Colonic mucosa (tissue), 4 donors: ENCODE results near the gene CYSLTR1. TPM values are rescaled to one million over a fixed set of nuclear protein-coding genes. Genes with fewer than 3 reads are reported as not detected.

ENCODE experiments used
- DNase-seq: peaks from one replicate; pipeline ENCODE4 v3.0.0-alpha.2; 2020
- H3K27ac ChIP-seq: fragments of 200-600 bp; one replicate; pipeline ENCODE4 v1.8.0; 2021
- H3K27me3 ChIP-seq: fragments of 200-600 bp; one replicate; pipeline ENCODE4 v1.8.0; 2021
- H3K36me3 ChIP-seq: fragments of 200-600 bp; one replicate; pipeline ENCODE4 v1.8.0; 2021
- H3K4me1 ChIP-seq: fragments of 200-600 bp; one replicate; pipeline ENCODE4 v1.8.0; 2021; ENCODE audit warnings: mild to moderate bottlenecking
- H3K4me3 ChIP-seq: fragments of 200-600 bp; one replicate; pipeline ENCODE4 v1.8.0; 2021
- H3K9ac ChIP-seq, 2 donors: one replicate each; pipeline ENCODE4 v1.7.0; 2013; ENCODE audit warnings: control low read depth in 2 of 2, low read depth in 2 of 2, low read length in 2 of 2
- H3K9me3 ChIP-seq: fragments of 200-600 bp; one replicate; pipeline ENCODE4 v1.8.0; 2021
- intact Hi-C: fragments of 100-400 bp; cut with DNase I; formaldehyde crosslinking; loops from one replicate; pipeline ENCODE4 v1.14.1; 2022
- total RNA-seq, 2 donors: library from RNA; stranded (reverse); fragmentation: NEBNext Ultra II Directional in 1 of 2; extraction: Animal tissue kit (Norgen Biotek cat#: 25700) in 1 of 2; gene quantifications; one replicate each; pipeline ENCODE4 v1.2.1, GENCODE V29; 2021
- TF ChIP-seq, protein P1 (sequence below): fragments of 200-600 bp; IDR thresholded peaks from one replicate; pipeline ENCODE4 v1.8.0; 2022; ENCODE audit warnings: antibody characterized with exemption, mild to moderate bottlenecking
- donor health status: healthy.
- donor health status: DM: no; HTN: no; CAD: no.
- donor health status: DM: no; HTN: no; CAD: no.

Gene CYSLTR1, protein sequence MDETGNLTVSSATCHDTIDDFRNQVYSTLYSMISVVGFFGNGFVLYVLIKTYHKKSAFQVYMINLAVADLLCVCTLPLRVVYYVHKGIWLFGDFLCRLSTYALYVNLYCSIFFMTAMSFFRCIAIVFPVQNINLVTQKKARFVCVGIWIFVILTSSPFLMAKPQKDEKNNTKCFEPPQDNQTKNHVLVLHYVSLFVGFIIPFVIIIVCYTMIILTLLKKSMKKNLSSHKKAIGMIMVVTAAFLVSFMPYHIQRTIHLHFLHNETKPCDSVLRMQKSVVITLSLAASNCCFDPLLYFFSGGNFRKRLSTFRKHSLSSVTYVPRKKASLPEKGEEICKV
- total RNA-seq: 1 to 10 TPM in 1 of 2 donors, under 1 TPM in 1; 0.64 to 1.6 TPM

DNA sequence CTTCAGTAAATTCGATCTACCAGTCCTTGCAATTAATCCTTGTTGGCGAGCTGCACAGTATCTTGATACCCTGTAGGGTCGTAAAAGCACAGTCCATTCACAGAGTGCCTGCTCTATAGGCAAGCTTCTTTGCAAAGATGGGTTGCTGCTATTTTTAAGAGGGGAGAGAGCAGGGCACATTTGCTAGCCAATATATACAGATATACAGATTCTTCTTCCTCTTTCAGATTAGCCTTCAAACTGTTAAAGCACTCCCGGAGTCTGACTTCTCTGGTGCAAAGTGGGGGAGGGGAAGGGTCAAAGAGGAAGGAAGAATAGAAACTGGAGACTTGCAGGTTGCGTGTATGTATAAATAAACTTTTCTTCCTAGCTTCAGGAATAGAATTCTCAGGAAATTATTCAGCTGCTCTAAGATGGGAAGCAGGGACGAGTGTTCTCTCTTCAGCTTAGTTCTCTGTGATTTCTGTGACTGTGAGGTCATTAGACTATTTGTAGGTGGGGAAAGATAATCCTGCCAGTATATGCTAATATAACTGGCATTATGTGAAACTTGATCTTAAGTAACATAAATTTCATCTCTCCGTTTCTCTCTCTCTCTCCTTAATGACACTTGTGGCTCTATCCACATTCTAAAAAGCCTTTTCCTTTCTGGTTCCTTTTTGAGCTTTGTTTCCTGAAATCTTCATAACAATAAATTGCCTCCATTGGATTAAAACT, at the start of gene CYSLTR1:
Gene CYSLTR1, minus strand, starts transcription at position 242 of the 717 bp plus-strand sequence. CDS start 53,865 bp downstream, outside the sequence.
- Histone ChIP-seq H3K27me3 (no peaks in the 10 kb centered on the region), H3K9ac (peak within 1 kb of the TSS in 1 of 2 donors; percentile 24), H3K4me3 (peak within 1 kb of the TSS; percentile 14), H3K4me1 (no peaks in the 10 kb centered on the region), H3K36me3 (no peaks in the 10 kb centered on the region), H3K27ac (no peak within 1 kb of the TSS), H3K9me3 (no peaks in the 10 kb centered on the region)
- TF ChIP-seq, protein P1, sequence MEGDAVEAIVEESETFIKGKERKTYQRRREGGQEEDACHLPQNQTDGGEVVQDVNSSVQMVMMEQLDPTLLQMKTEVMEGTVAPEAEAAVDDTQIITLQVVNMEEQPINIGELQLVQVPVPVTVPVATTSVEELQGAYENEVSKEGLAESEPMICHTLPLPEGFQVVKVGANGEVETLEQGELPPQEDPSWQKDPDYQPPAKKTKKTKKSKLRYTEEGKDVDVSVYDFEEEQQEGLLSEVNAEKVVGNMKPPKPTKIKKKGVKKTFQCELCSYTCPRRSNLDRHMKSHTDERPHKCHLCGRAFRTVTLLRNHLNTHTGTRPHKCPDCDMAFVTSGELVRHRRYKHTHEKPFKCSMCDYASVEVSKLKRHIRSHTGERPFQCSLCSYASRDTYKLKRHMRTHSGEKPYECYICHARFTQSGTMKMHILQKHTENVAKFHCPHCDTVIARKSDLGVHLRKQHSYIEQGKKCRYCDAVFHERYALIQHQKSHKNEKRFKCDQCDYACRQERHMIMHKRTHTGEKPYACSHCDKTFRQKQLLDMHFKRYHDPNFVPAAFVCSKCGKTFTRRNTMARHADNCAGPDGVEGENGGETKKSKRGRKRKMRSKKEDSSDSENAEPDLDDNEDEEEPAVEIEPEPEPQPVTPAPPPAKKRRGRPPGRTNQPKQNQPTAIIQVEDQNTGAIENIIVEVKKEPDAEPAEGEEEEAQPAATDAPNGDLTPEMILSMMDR: no peak
- no peak for DNase-seq
- intact Hi-C loops: no loop called here

DNA sequence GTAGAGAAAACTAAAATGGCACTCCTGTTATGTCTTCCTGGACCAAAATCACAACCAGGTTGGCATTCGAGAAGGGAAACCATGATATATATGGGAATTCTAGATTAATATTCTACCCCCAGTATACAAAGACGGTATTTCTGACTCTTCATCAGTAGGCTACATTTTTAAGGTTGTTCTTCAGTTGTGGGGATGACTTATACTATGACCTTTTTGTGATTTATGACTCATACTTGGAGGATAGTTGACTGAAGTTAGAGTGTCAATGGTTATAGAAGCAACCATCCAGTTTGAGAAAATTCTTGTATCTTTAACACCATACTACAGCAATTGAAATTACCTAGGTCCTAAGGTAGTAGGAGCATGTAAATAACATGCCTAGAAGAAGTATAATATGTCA, 49.8 kb upstream of the CYSLTR1 start:
- Histone ChIP-seq H3K9me3 (no peaks in the 10 kb centered on the region), H3K27me3 (no peaks in the 10 kb centered on the region), H3K4me1 (no peaks in the 10 kb centered on the region), H3K36me3 (no peaks in the 10 kb centered on the region), H3K27ac (no peak overlapping the region), H3K9ac (no peak overlapping the region), H3K4me3 (no peak overlapping the region)
- intact Hi-C loops: no loop called here
- no peak for DNase-seq
- TF ChIP-seq, protein P1: no peak

DNA sequence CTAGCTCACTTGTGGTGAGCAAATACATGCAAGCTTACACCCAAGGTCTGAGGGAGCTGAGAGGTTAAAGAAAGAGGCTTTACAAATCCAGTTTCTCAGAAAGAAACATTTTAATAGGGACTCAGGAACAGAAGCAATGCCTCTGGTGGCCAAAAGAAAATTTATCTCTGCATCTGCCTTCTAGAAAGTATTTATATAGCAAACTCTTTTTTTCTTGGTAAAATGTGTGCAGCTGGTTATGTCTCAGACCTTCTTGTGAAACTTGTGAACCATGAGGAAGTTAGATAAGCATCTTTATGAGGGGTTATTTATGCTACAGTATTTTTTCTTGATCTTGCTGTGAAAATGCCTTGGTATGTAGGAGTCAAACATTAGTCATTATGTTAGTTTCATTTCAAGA, 48.5 kb upstream of the CYSLTR1 start:
- TF ChIP-seq, protein P1: no peak
- Histone ChIP-seq H3K9ac (no peak overlapping the region), H3K36me3 (no peaks in the 10 kb centered on the region), H3K4me3 (no peak overlapping the region), H3K4me1 (no peaks in the 10 kb centered on the region), H3K27me3 (no peaks in the 10 kb centered on the region), H3K9me3 (no peaks in the 10 kb centered on the region), H3K27ac (no peak overlapping the region)
- intact Hi-C loops: no loop called here
- no peak for DNase-seq

DNA sequence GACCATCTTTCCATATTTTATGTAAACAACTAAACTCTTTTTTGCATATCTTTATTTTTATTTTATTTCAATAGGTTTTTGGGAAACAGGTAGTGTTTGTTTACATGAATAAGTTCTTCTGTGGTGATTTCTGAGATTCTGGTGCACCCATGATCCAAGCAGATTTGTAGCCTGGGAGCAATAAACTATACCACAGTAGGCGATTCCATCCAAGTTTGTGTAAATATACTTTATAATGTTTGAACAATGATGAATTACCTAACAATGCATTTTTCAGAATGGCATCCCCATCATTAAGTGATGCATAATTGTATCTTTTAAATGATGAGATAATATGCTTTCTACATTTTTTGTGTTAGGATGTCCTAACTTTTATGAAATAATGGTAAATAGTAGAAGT, 39.2 kb upstream of the CYSLTR1 start:
- Histone ChIP-seq H3K27me3 (no peaks in the 10 kb centered on the region), H3K4me1 (no peaks in the 10 kb centered on the region), H3K27ac (no peak overlapping the region), H3K4me3 (no peak overlapping the region), H3K9ac (no peak overlapping the region), H3K9me3 (no peaks in the 10 kb centered on the region), H3K36me3 (no peaks in the 10 kb centered on the region)
- no peak for DNase-seq
- TF ChIP-seq, protein P1: no peak
- intact Hi-C loops: no loop called here

DNA sequence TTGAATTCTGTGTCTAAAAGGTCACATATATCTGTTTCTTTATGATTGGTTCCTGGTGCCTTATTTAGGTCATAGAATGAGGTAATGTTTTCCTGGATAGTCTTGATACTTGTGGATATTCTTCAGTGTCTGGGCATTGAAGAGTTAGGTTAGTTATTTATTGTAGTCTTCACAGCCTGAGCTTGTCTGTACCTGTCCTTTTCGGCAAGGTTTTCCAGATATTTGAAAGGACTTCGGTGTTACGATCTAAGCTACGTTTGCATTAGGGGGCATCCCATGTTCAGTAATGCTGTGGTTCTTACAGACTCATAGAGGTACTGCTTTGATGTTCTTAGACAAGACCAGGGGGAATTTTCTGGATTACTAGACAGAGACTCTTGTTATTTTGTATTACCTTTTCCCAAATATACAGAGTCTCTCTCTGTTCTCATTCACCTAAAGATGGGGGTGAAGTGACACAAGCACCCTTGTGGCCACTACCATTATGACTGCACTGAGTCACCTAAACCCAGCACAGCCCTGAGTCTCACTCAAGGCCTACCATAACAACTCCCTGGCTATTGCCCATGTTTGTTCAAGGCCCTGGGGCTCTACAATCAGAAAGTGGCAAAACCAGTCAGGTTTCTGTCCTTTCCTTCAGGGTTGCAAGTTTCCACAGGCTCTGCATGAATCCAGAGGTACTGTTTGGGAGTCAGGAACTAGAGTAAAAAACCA, 30.1 kb upstream of the CYSLTR1 start:
- H3K9ac ChIP-seq: no peak overlapping the region
- no peaks in the 10 kb centered on the region for H3K27me3 ChIP-seq
- H3K36me3 ChIP-seq: no peaks in the 10 kb centered on the region
- H3K27ac ChIP-seq: no peak overlapping the region
- TF ChIP-seq, protein P1: no peak
- no peaks in the 10 kb centered on the region for H3K9me3 ChIP-seq
- no peaks in the 10 kb centered on the region for H3K4me1 ChIP-seq
- DNase-seq: no peak
- H3K4me3 ChIP-seq: no peak overlapping the region
- intact Hi-C loops: no loop called here
